NT2/D1 (cell line): Measurements from ENCODE around the gene ZC3H4.

Experiments
- SUZ12 ChIP-seq: IDR thresholded peaks from 2 replicates; pipeline ENCODE4 v1.6.1; 2011; ENCODE audit not compliant: insufficient read length, insufficient read depth; ENCODE audit errors: extremely low read depth
- YY1 ChIP-seq: IDR thresholded peaks from 2 replicates; pipeline ENCODE4 v1.6.1; 2011; ENCODE audit not compliant: insufficient read length, insufficient read depth
- ZNF274 ChIP-seq: IDR thresholded peaks from 2 replicates; pipeline ENCODE4 v1.6.1; 2011; ENCODE audit warnings: mild to moderate bottlenecking, low read depth, low read length

- TF ChIP-seq SUZ12: no peak
- no peak for TF ChIP-seq ZNF274
- no peak for TF ChIP-seq YY1
Measured at GRCh38 chr19:47047763-47048405, 65.7 kb downstream of the ZC3H4 start.
